Endothelial cell (in vitro differentiated cells): ENCODE results near the gene CLDN9. TPM values are rescaled to one million over a fixed set of nuclear protein-coding genes. Genes with fewer than 3 reads are reported as not detected.

Experiments used
- DNase-seq: peaks from one replicate; pipeline ENCODE4 v3.0.0; 2021; ENCODE audit warnings: low spot score
- H3K27ac Mint-ChIP-seq: one replicate; pipeline ENCODE4 v1.8.0; 2021; ENCODE audit warnings: mixed read lengths, inconsistent platforms; ENCODE audit not compliant: unreplicated experiment
- H3K27me3 Mint-ChIP-seq: one replicate; pipeline ENCODE4 v1.8.0; 2021; ENCODE audit warnings: mild to moderate bottlenecking, moderate library complexity, mixed read lengths, inconsistent platforms; ENCODE audit not compliant: unreplicated experiment
- H3K36me3 Mint-ChIP-seq: one replicate; pipeline ENCODE4 v1.8.0; 2021; ENCODE audit warnings: mild to moderate bottlenecking, low read depth, mixed read lengths, inconsistent platforms; ENCODE audit not compliant: unreplicated experiment
- H3K4me1 Mint-ChIP-seq: one replicate; pipeline ENCODE4 v1.8.0; 2021; ENCODE audit warnings: mild to moderate bottlenecking, mixed read lengths, inconsistent platforms; ENCODE audit not compliant: unreplicated experiment
- H3K4me3 Mint-ChIP-seq: one replicate; pipeline ENCODE4 v1.8.0; 2021; ENCODE audit warnings: mild to moderate bottlenecking, mixed read lengths, inconsistent platforms; ENCODE audit not compliant: unreplicated experiment
- H3K9me3 Mint-ChIP-seq: one replicate; pipeline ENCODE4 v1.8.0; 2021; ENCODE audit warnings: mixed read lengths, inconsistent platforms; ENCODE audit not compliant: unreplicated experiment
- CTCF ChIP-seq: fragments of 200-600 bp; sonication (generic); IDR thresholded peaks from one replicate; pipeline ENCODE4 v1.5.0; 2021; ENCODE audit warnings: antibody characterized with exemption; ENCODE audit not compliant: unreplicated experiment
- total RNA-seq: library from RNA; stranded (reverse); fragmentation: NEBNext Ultra II Directional; extraction: Animal tissue kit (Norgen Biotek cat#: 25700); gene quantifications from one replicate; pipeline ENCODE4 v1.2.1, GENCODE V29; 2021; ENCODE audit not compliant: unreplicated experiment

The CLDN9 gene
- total RNA-seq, 1 donor from 2014 or later: not detected

- Mint-ChIP-seq H3K4me3 (peak within 1 kb of the TSS; percentile 80), H3K27me3 (peaks cover 24% of the 10 kb centered on the region), H3K27ac (peak within 1 kb of the TSS; percentile 57), H3K9me3 (no peaks in the 10 kb centered on the region), H3K4me1 (peaks cover 6% of the 10 kb centered on the region), H3K36me3 (peaks cover 8% of the 10 kb centered on the region)
- TF ChIP-seq CTCF: no peak
- DNase-seq: peak; percentile 83
Observed at GRCh38 chr16:2968738-2969544, 43.8 kb upstream of the CLDN9 start, which contains the start of gene PAQR4. Gene PAQR4 (plus strand): TSS chr16:2969348. CDS start chr16:2969675, 327 bp downstream.

- Mint-ChIP-seq H3K27ac (no peak overlapping the region), H3K36me3 (peaks cover 8% of the 10 kb centered on the region), H3K4me1 (peaks cover 6% of the 10 kb centered on the region), H3K4me3 (no peak overlapping the region), H3K27me3 (peaks cover 24% of the 10 kb centered on the region), H3K9me3 (no peaks in the 10 kb centered on the region)
- TF ChIP-seq CTCF: peak; percentile 45
- peak; percentile 71 for DNase-seq
Observed at GRCh38 chr16:2969545-2970521, 42.9 kb upstream of the CLDN9 start.

- peaks cover 8% of the 10 kb centered on the region for H3K36me3 Mint-ChIP-seq
- H3K4me1 Mint-ChIP-seq: peaks cover 6% of the 10 kb centered on the region
- no peak for DNase-seq
- H3K27me3 Mint-ChIP-seq: peaks cover 20% of the 10 kb centered on the region
- H3K27ac Mint-ChIP-seq: no peak overlapping the region
- no peak for TF ChIP-seq CTCF
- peak overlapping the region; percentile 31 for H3K4me3 Mint-ChIP-seq
- H3K9me3 Mint-ChIP-seq: no peaks in the 10 kb centered on the region
Observed at GRCh38 chr16:2970563-2970962, 42.2 kb upstream of the CLDN9 start.

GRCh38 chr16:2971134-2971984, 41.4 kb upstream of the CLDN9 start:
- H3K27ac Mint-ChIP-seq: no peak overlapping the region
- H3K9me3 Mint-ChIP-seq: no peaks in the 10 kb centered on the region
- no peak for TF ChIP-seq CTCF
- peaks cover 6% of the 10 kb centered on the region for H3K4me1 Mint-ChIP-seq
- peak overlapping the region; percentile 31 for H3K4me3 Mint-ChIP-seq
- peaks cover 17% of the 10 kb centered on the region for H3K27me3 Mint-ChIP-seq
- H3K36me3 Mint-ChIP-seq: peaks cover 8% of the 10 kb centered on the region
- no peak for DNase-seq
